Stimulated activated CD4-positive, alpha-beta T cell treated with anti-CD3 and anti-CD28 coated beads, Interleukin-12 subunit alpha, Interleukin-12 subunit beta, amount 100 ng/mL, for 48 hours (primary cell): ENCODE results near the gene CHST8.
"Not testable (repeated sequence)": the region's sequence is repeated elsewhere in the genome, so short reads cannot be mapped to it uniquely, and the experiment has no call there.

Experiments used
- DNase-seq, 3 donors: peaks; one replicate each; pipeline ENCODE4 v3.0.0-alpha.2; 2020; ENCODE audit warnings: low read depth in 2 of 3, low spot score in 1 of 3

The CHST8 gene

GRCh38 chr19:33808399-33808798 is 186.6 kb downstream of the CHST8 start:
- no peak for DNase-seq

- DNase-seq: no peak
Observed at GRCh38 chr19:33809960-33810359, 188.2 kb downstream of the CHST8 start.

DNA sequence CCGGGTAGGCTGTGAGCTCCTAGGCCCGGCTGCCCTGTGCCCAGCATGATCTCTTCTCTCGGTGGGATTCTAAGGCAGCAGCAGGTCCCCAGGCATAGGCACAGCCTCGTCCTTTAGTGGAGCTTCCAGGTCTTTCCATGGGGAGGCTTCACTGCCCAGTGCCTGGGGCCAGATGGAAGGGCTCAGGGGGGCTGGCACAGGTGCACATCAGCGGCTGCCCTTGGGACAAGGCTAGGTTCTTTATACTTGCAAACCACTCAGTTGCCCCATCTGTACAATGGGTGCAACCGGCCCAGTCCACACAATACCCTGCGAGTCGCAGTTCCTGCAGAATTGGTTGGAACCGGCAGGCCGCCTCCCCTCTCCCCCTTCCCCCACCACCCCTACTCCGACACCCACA is 189.1 kb downstream of the CHST8 start:
- no peak for DNase-seq

GRCh38 chr19:33811246-33811645 is 189.5 kb downstream of the CHST8 start:
- DNase-seq: no peak

DNA sequence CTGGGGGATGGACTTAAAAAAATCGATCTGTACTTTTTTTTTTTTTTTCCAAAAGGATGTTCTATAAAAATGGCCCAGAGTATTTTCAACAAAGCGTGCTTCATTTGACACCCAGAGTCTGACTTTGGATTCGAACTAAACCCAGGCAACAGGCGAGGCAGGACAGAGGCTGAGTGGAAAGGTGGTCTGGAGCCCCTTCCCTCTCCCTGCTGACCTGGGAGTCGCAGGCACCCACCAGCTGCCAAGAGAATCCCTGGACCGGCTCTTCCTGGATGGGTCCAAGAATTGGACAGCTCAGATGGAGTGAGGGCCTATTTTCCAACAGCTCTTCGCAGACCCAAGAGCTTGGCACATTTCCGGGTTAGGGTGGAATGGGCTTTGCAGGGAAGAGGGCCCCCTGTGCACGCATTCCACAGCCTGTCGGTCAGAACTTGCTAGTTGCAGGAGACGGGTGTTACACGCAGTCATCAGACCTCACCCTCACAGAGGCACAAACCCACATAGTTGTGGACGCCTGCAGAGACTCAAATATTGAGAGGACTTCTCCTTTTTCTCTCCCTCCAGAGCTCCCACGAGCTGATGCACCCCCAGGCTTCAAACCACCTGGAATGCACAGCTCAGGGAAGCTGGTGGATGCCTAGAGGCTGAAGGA is 190.1 kb downstream of the CHST8 start:
- no peak for DNase-seq

DNA sequence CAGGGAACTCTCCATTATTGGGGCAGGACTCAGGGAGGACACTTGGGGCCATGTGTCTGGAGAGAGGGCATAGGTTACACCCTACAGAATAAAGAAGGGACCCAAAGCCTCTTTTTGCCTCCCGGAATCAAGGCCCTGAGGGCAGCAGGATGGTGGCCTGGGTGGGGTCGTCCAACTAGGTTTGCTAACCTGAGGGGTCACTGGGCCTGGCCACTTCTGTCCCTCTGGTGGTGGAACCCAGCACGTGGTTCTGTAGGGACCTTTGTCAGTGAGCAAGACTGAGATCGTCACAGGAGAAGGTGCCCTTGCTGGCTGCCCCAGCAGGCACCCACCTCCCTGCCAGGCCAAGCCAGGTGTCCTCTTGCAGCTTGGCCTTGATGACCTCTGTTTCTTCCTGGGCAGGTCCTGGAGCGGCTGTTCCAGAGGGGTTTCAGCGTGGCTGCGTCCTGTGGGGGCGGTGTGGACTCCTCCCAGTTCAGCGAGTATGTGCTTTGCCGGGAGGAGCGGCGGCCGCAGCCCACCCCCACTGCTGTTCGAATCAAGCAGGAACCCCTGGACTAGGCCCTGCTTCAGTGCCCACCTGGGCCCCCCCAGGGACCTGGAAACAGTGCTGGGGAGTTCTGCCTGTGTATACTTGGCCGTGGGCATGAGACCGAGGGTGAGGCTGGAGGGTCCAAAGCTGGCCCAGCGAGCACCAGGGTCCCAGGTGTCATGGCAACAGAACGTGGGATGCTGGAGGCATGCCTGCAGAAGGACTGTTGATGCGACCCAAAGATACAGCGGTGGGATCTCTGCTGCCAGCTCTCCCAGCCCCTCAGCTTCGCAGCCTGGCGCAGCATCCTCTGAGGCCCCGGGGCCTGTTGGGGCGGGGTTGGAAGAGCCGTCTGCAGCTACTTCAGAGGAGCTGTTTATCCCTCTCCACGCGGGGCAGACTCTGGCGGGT is 190.9 kb downstream of the CHST8 start:
- no peak for DNase-seq

- DNase-seq: no peak
Observed at GRCh38 chr19:33813391-33814101, 191.8 kb downstream of the CHST8 start.

GRCh38 chr19:33814181-33815165 is 192.7 kb downstream of the CHST8 start:
- DNase-seq: no peak

- DNase-seq: no peak
Observed at GRCh38 chr19:33815380-33816340, 193.9 kb downstream of the CHST8 start.

DNA sequence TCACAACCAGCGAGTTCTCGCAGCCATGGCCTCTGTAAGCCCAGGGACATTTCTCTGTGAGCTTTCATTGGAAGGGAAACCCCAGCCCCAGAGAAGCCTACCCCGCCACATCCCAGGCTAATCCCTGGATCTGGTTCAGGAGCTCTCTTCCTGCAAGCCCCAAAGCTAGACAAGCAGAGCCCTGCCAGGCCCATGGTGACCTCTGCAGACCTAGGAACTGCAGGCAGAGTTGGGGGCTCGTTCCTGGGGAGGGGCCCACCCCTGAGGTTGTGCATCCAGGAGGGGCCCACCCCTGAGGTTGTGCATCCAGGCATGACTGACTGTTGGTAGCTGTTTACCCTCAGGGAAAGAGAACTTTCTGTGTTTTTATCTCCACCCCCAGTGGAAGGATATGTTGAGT is 196.7 kb downstream of the CHST8 start:
- no peak for DNase-seq

DNA sequence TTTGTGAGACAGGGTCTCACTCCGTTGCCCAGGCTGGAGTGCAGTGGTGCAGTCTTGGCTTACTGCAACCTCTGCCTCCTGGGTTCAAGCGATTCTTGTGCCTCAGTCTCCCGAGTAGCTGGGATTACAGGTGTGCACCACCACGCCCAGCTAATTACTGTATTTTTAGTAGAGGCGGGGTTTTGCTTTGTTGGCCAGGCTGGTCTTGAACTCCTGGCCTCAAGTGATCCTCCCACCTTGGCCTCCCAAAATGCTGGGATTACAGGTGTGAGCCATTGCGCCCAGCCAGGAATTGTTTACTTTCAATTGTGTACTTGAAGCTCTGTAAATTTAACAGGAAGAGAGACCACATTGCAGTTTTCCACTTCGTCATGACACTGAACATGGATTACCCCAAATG is 197.3 kb downstream of the CHST8 start:
- not testable (repeated sequence) for DNase-seq

- DNase-seq: no peak
Observed at GRCh38 chr19:33819506-33819879, 197.7 kb downstream of the CHST8 start.

DNA sequence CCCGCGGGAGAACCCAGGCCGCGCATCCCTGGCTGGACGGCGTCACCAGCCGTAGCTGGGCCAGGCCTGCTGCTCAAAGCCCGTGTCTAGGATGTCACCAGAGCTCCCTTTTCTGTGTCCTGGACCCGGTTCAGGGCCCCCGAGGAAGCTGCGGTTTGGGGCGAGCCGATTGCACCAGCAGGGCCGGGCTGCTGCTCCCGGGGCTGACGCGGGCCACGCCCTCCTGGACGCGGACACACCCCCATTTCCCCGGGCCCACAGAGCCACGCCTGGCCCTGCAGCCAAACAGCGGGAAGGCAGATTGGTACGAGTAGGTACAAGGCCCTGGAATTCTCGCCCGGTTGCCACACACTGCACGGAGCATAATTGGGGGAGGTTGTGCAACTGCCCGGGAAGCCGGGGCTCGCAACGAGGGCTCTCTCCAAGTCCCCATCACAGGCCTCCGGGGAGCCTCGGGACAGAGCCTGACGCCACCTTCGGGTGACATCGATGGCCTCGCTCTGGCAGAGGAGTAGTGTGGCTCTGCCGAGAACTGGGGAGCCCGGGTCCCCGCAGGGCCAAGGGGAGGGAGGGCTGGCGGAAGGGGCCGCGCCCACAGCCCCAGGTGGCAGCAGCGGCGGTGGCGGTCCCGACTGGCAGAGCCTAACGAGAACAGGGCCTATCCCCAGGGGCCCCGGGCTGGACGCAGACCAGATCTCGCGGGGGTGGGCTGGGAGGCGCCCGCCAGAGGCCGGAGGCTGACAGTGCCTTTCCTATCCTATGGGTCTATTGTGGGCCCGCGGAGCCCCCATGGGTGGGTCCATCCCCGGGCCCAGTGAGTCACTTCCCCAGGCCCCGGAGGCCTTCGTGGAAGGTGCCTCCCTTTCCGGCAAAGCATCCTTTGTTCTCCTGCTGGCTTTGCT is 198.4 kb downstream of the CHST8 start:
- DNase-seq: peak; percentile 47 to 67 (median 51)

- no peak for DNase-seq
Observed at GRCh38 chr19:33821871-33822270, 200.1 kb downstream of the CHST8 start.
